ENCODE measurements around the gene PPIG.

DNA sequence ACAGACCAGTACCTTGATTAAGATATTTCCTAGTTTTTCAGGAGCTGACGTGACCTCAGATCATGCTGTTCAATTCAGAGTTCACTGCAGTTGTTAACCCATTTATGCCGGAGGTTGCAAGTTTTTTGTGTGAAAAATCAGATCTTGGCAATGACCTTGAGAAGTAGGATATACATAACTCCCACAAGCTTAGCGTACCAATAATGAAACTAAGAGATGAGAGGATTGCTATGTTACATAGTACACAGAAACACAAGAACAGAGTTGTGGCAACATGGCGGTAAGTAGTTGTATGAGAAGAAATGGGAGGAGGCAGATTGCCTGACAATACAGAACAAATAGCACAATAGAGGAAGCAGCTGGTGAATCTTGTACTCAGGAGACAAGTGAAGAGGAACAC is 39.1 kb downstream of the PPIG start:
- TF ChIP-seq POLR2A (IDR thresholded peaks at IDR 0.05): no peak
- TF ChIP-seq, protein P1, sequence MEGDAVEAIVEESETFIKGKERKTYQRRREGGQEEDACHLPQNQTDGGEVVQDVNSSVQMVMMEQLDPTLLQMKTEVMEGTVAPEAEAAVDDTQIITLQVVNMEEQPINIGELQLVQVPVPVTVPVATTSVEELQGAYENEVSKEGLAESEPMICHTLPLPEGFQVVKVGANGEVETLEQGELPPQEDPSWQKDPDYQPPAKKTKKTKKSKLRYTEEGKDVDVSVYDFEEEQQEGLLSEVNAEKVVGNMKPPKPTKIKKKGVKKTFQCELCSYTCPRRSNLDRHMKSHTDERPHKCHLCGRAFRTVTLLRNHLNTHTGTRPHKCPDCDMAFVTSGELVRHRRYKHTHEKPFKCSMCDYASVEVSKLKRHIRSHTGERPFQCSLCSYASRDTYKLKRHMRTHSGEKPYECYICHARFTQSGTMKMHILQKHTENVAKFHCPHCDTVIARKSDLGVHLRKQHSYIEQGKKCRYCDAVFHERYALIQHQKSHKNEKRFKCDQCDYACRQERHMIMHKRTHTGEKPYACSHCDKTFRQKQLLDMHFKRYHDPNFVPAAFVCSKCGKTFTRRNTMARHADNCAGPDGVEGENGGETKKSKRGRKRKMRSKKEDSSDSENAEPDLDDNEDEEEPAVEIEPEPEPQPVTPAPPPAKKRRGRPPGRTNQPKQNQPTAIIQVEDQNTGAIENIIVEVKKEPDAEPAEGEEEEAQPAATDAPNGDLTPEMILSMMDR (IDR thresholded peaks at IDR 0.05): no peak

Measured in stomach (tissue), 4 donors.